ENCODE data around the gene NCOA4. TPM values are rescaled to one million over a fixed set of nuclear protein-coding genes. Genes with fewer than 3 reads are reported as not detected.

Gene NCOA4
- total and polyA plus RNA-seq, 2 of the 8 experiments (the other 6 are each of a cell fraction or from before 2014, with no cell fraction given): 28.9 to 65.2 TPM

DNA sequence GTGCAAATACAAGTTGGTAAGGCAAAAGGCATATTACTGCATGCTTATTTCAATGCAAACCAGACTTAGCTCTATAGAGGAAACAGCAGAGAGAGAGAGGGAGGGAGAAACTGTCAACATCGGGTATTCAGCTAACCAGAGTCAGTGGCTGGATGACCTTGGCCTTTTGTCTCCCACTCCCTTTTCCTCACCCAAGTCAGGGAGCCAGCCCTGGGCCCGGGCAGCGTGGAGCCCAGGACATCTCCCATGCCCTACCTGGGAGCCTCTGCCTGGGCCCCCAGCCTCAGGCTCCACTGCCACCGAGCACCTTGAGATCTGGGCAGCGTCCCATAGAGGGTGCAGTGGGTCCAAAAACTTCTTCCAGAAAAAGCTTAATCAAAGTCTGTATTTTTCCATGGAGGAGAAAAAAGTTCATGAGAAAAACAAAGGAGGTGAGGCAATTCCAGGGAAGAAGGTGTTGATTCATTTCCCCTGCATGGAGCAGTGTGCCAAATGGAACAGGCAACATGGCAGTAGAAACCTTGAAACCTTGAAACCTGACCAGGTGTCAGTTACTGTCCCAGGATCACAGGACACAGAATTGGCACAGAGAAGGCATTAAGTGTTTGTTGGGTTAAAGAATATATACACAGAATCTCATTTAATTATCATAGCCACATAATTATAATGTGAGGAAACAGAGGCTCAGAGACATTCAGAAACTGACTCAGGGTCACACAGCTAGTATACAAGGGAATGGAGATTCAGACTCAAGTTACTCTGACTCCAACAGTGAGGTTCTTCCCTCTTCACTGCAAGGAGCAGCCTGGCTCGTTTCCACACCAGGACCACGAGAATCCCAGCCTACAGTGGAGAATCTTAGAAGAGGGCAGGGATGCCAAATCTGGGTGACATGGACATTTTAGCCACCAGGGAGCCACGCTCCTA lies 5.8 kb upstream of the NCOA4 start:
- no peaks in the 10 kb centered on the region for H3K9me3 ChIP-seq (ENCODE audit: insufficient read depth in 2 of 2, low read depth in 1 of 2, low read length in 1 of 2)
- H3K14ac ChIP-seq (ENCODE audit: insufficient read length): no peak overlapping the region
- no peak overlapping the region for H2AK5ac ChIP-seq (ENCODE audit: low read depth, low read length)
- no peak overlapping the region; a peak in 1 of 4 replicates for H3K4me2 ChIP-seq (ENCODE audit: insufficient read depth in 1 of 2, low read depth in 2 of 2, low read length in 2 of 2)
- H3K4me3 ChIP-seq (ENCODE audit: extremely low read depth in 1 of 4, insufficient read depth in 2 of 4, low read depth in 3 of 4, low read length in 4 of 4): no peak overlapping the region
- no peaks in the 10 kb centered on the region for H3K79me2 ChIP-seq (ENCODE audit: control insufficient read depth in 1 of 2, insufficient read depth in 2 of 2, low read length in 2 of 2)
- no peak overlapping the region for H3K4ac ChIP-seq (replicated peaks; ENCODE audit: insufficient read length, low read depth, low read length)
- peak overlapping the region; percentile 58; the same call in 1 of the 2 replicates for H2AFZ ChIP-seq (ENCODE audit: low read length)
- no peak overlapping the region for H4K5ac ChIP-seq (ENCODE audit: insufficient read length, low read depth, low read length)
- DNase-seq (ENCODE audit: low read depth in 1 of 2, low spot score in 2 of 2): no peak
- no peaks in the 10 kb centered on the region for H3K27me3 ChIP-seq (replicated peaks in 1 of 4; ENCODE audit: control insufficient read depth in 3 of 4, extremely low read depth in 1 of 4, insufficient read depth in 3 of 4, low read length in 3 of 4)
- no peaks in the 10 kb centered on the region for H3K36me3 ChIP-seq (ENCODE audit: control insufficient read depth in 2 of 4, insufficient read depth in 4 of 4, low read length in 3 of 4)
- H4K20me1 ChIP-seq (replicated peaks in 1 of 2; ENCODE audit: control insufficient read depth in 1 of 2, insufficient read depth in 2 of 2, low read length in 2 of 2): no peaks in the 10 kb centered on the region
- no peak overlapping the region for H4K8ac ChIP-seq (ENCODE audit: extremely low read depth, insufficient read depth, low read length)
- H2BK15ac ChIP-seq (ENCODE audit: low read length): 0 out of 2 replicates have a peak overlapping the region, but pooled peaks have one; percentile 72
- no peak overlapping the region for H2BK12ac ChIP-seq (ENCODE audit: low read depth, low read length)
- no peak overlapping the region for H3K27ac ChIP-seq (ENCODE audit: low read depth, low read length)
- H3K56ac ChIP-seq (replicated peaks; ENCODE audit: insufficient read length, low read depth, low read length): no peak overlapping the region
- ChIA-PET CTCF (ENCODE audit: partially characterized antibody) (interaction anchor here (1.2 to 1.4 kb wide), 3 partner anchors 8 to 34 kb away, joined by 3 to 5 read pairs (median 3); no protein-coding TSS in a partner anchor), POLR2A (ENCODE audit: partially characterized antibody) (no interaction called here)
- 91% methylated on average over 8 of the region's 8 CpGs; no CpG with 5 or more reads in 1 of the 2 experiments for WGBS, 2 experiments (ENCODE audit: extremely low coverage in 1 of 2, insufficient coverage in 1 of 2, insufficient read length in 1 of 2, insufficient replicate concordance in 2 of 2, low coverage in 1 of 2, low lambda C conversion rate in 2 of 2, missing lambda C conversion rate in 1 of 2)
- H2BK5ac ChIP-seq (ENCODE audit: low read depth, low read length): no peak overlapping the region
- H2BK120ac ChIP-seq (replicated peaks; ENCODE audit: low read depth, low read length): no peak overlapping the region
- H4K91ac ChIP-seq (replicated peaks; ENCODE audit: insufficient read length, low read length): no peak overlapping the region
- H3K79me1 ChIP-seq (ENCODE audit: low read depth, low read length): no peaks in the 10 kb centered on the region
- H3K23me2 ChIP-seq (ENCODE audit: low read depth, low read length): no peaks in the 10 kb centered on the region
- no peak overlapping the region for H2BK20ac ChIP-seq (ENCODE audit: low read length)
- H3K18ac ChIP-seq (ENCODE audit: extremely low read depth, low read length): peak overlapping the region; percentile 32; the same call in 1 of the 2 replicates
- FAIRE-seq: no peak
- no peak overlapping the region for H3K23ac ChIP-seq (ENCODE audit: insufficient read length)
- no peaks in the 10 kb centered on the region for H3K4me1 ChIP-seq (replicated peaks in 1 of 4; ENCODE audit: control insufficient read depth in 3 of 4, insufficient read depth in 4 of 4, low read length in 3 of 4)
- H3K9ac ChIP-seq (replicated peaks in 1 of 4; ENCODE audit: extremely low read depth in 1 of 4, low read depth in 3 of 4, low read length in 3 of 4): no peak overlapping the region
- TF ChIP-seq MAFK (IDR thresholded peaks at IDR 0.05; ENCODE audit: low read depth, low read length) (no peak), TBP (IDR thresholded peaks at IDR 0.05; ENCODE audit: low read depth, low read length) (no peak), RAD21 (IDR thresholded peaks at IDR 0.05 in 1 of 2, conservative IDR thresholded peaks at IDR 0.05 in 1 of 2; ENCODE audit: low read depth in 2 of 2, low read length in 2 of 2) (peak; percentile 41 to 49; a peak in 3 of 4 replicates), GTF2F1 (IDR thresholded peaks at IDR 0.05; ENCODE audit: borderline replicate concordance, low read depth, low read length) (no peak), EZH2 (IDR thresholded peaks at IDR 0.05; ENCODE audit: low read depth, low read length, severe bottlenecking) (no peak), SP1 (IDR thresholded peaks at IDR 0.05; ENCODE audit: low read depth, low read length) (no peak), SP2 (IDR thresholded peaks at IDR 0.05; ENCODE audit: low read length) (no peak), SP4 (IDR thresholded peaks at IDR 0.05; ENCODE audit: low read length) (no peak)
- TF ChIP-seq, protein P1, sequence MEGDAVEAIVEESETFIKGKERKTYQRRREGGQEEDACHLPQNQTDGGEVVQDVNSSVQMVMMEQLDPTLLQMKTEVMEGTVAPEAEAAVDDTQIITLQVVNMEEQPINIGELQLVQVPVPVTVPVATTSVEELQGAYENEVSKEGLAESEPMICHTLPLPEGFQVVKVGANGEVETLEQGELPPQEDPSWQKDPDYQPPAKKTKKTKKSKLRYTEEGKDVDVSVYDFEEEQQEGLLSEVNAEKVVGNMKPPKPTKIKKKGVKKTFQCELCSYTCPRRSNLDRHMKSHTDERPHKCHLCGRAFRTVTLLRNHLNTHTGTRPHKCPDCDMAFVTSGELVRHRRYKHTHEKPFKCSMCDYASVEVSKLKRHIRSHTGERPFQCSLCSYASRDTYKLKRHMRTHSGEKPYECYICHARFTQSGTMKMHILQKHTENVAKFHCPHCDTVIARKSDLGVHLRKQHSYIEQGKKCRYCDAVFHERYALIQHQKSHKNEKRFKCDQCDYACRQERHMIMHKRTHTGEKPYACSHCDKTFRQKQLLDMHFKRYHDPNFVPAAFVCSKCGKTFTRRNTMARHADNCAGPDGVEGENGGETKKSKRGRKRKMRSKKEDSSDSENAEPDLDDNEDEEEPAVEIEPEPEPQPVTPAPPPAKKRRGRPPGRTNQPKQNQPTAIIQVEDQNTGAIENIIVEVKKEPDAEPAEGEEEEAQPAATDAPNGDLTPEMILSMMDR (IDR thresholded peaks at IDR 0.05; ENCODE audit: control extremely low read depth in 1 of 3, insufficient read depth in 1 of 3, low read depth in 1 of 3, low read length in 3 of 3): peak; percentile 6 to 35 (median 9)
